Measurements from ENCODE around the gene UGT2B17.

DNA sequence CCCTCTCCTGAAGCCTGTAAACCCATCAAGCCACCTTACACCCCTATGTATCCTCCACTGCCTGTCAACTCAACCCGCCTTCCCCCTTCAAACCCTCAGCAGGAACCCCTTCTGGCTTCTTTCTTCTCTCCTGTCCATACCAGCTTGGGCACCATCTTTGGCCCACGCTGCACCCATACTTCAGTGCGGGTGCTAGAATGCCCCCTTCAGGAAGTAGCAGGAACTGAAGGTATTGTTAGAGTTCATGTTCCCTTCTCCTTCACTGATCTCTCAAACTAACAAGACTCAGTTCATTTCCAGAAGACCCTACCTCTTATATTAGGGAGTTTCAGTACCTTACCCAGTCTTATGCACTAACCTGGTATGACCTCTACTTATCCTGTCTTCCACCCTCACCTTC, 1.5 kb upstream of the UGT2B17 start:
- TF ChIP-seq RAD21 (conservative IDR thresholded peaks at IDR 0.05 in 1 of 2, IDR thresholded peaks at IDR 0.05 in 1 of 2) (no peak), POLR2A (IDR thresholded peaks at IDR 0.05; ENCODE audit: low read length) (no peak), EP300 (IDR thresholded peaks at IDR 0.05) (no peak), GATA3 (IDR thresholded peaks at IDR 0.05; ENCODE audit: borderline replicate concordance) (no peak), RNF2 (IDR thresholded peaks at IDR 0.05; ENCODE audit: borderline replicate concordance, low read depth) (no peak), ZSCAN20 (CRISPR knock-in tag; IDR thresholded peaks at IDR 0.05) (no peak), CTCF (IDR thresholded peaks at IDR 0.05) (no peak), MAX (IDR thresholded peaks at IDR 0.05) (no peak), EHMT2 (IDR thresholded peaks at IDR 0.05; ENCODE audit: low read depth) (no peak), CEBPB (IDR thresholded peaks at IDR 0.05) (no peak), MAZ (IDR thresholded peaks at IDR 0.05; ENCODE audit: borderline replicate concordance, low read depth, low read length) (no peak)
